ENCODE measurements around the gene P2RY8.

The P2RY8 gene

DNA sequence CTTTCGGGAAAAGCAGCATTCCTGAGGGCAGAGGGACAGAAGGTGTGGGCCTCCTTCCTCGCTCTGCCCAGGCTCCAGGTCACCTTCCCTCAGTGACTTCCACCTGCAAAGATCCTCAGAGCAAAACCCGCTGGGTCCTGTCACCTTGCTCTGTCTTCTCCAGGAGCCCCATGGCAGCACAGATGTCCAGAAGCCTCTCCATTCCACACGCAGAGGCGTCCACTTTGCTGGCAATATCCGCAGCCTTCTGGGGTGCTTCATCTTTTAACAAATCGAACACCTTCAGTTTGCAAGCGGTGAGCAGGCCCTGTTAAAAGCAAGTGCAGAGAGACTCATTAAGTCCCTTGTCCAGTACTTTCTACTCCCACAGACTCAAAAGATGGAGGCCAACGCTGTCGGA, 111.6 kb downstream of the P2RY8 start:
- no peak overlapping the region for H2AFZ ChIP-seq
- H3K27ac ChIP-seq = no peak overlapping the region
- H3K27me3 ChIP-seq (ENCODE audit: control insufficient read depth, insufficient read depth, low read length) = no peaks in the 10 kb centered on the region
- no peak for TF ChIP-seq CTCF (IDR thresholded peaks at IDR 0.05)
- no peaks in the 10 kb centered on the region for H3K36me3 ChIP-seq (ENCODE audit: control insufficient read depth, insufficient read depth, low read length)
- no peak overlapping the region for H3K9ac ChIP-seq
- H3K4me3 ChIP-seq (ENCODE audit: low read depth, low read length) = no peak overlapping the region
- no peaks in the 10 kb centered on the region for H3K4me1 ChIP-seq
- H3K9me3 ChIP-seq (ENCODE audit: control insufficient read depth, low read length) = no peaks in the 10 kb centered on the region
- no peak overlapping the region for H3K4me2 ChIP-seq (ENCODE audit: low read length)
- no peaks in the 10 kb centered on the region for H3K79me2 ChIP-seq

GRCh38 chrX:1424147-1424851, 112.7 kb downstream of the P2RY8 start:
- Histone ChIP-seq H3K27me3 (ENCODE audit: control insufficient read depth, insufficient read depth, low read length) (no peaks in the 10 kb centered on the region), H3K36me3 (ENCODE audit: control insufficient read depth, insufficient read depth, low read length) (no peaks in the 10 kb centered on the region), H3K9me3 (ENCODE audit: control insufficient read depth, low read length) (no peaks in the 10 kb centered on the region), H3K9ac (no peak overlapping the region), H3K4me1 (no peaks in the 10 kb centered on the region), H3K4me2 (ENCODE audit: low read length) (no peak overlapping the region), H2AFZ (no peak overlapping the region), H3K79me2 (no peaks in the 10 kb centered on the region), H3K4me3 (ENCODE audit: low read depth, low read length) (no peak overlapping the region), H3K27ac (no peak overlapping the region)
- no peak for TF ChIP-seq CTCF (IDR thresholded peaks at IDR 0.05)

- Histone ChIP-seq H3K4me2 (ENCODE audit: low read length) (no peak overlapping the region), H3K36me3 (ENCODE audit: control insufficient read depth, insufficient read depth, low read length) (no peaks in the 10 kb centered on the region)
- no peak for TF ChIP-seq CTCF (IDR thresholded peaks at IDR 0.05)
These were observed 113.8 kb downstream of the P2RY8 start for GRCh38 chrX:1423215-1423614.

DNA sequence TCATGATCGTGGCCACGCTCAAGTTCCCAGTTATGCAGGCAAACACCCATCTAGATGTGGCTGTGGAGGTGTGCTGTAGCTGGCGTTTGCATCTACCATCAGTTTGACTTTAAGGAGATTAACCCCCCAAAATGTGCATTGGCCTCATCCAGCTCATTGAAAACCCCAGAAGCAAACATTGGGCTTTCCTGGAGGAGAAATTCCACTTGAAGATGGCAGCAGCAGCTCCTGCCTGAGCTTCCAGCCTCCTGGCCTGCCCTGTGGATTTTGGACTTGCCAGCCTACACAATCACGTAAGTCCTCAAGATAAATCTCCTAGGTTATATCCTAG, 114.9 kb downstream of the P2RY8 start:
- no peak for TF ChIP-seq CTCF (IDR thresholded peaks at IDR 0.05)
- no peaks in the 10 kb centered on the region for H3K36me3 ChIP-seq (ENCODE audit: control insufficient read depth, insufficient read depth, low read length)
- no peak overlapping the region for H3K4me2 ChIP-seq (ENCODE audit: low read length)
- H3K9ac ChIP-seq = no peak overlapping the region
- no peak overlapping the region for H2AFZ ChIP-seq
- H3K27me3 ChIP-seq (ENCODE audit: control insufficient read depth, insufficient read depth, low read length) = no peaks in the 10 kb centered on the region
- H3K9me3 ChIP-seq (ENCODE audit: control insufficient read depth, low read length) = no peaks in the 10 kb centered on the region
- no peak overlapping the region for H3K27ac ChIP-seq
- H3K4me1 ChIP-seq = no peaks in the 10 kb centered on the region
- no peaks in the 10 kb centered on the region for H3K79me2 ChIP-seq
- no peak overlapping the region for H3K4me3 ChIP-seq (ENCODE audit: low read depth, low read length)

More at GRCh38 chrX:1423215-1423614, 113.8 kb downstream of the P2RY8 start:
- no peak overlapping the region for H3K27ac ChIP-seq
- no peak overlapping the region for H2AFZ ChIP-seq
- no peaks in the 10 kb centered on the region for H3K79me2 ChIP-seq
- H3K27me3 ChIP-seq (ENCODE audit: control insufficient read depth, insufficient read depth, low read length) = no peaks in the 10 kb centered on the region
- no peak overlapping the region for H3K9ac ChIP-seq
- H3K4me1 ChIP-seq = no peaks in the 10 kb centered on the region
- H3K4me3 ChIP-seq (ENCODE audit: low read depth, low read length) = no peak overlapping the region
- H3K9me3 ChIP-seq (ENCODE audit: control insufficient read depth, low read length) = no peaks in the 10 kb centered on the region

GRCh38 chrX:1421433-1422134, 115.4 kb downstream of the P2RY8 start:
- Histone ChIP-seq H3K36me3 (ENCODE audit: control insufficient read depth, insufficient read depth, low read length) (no peaks in the 10 kb centered on the region), H3K27ac (no peak overlapping the region), H3K9ac (no peak overlapping the region), H2AFZ (no peak overlapping the region), H3K79me2 (no peaks in the 10 kb centered on the region), H3K9me3 (ENCODE audit: control insufficient read depth, low read length) (no peaks in the 10 kb centered on the region), H3K4me2 (ENCODE audit: low read length) (no peak overlapping the region), H3K27me3 (ENCODE audit: control insufficient read depth, insufficient read depth, low read length) (no peaks in the 10 kb centered on the region), H3K4me1 (no peaks in the 10 kb centered on the region), H3K4me3 (ENCODE audit: low read depth, low read length) (no peak overlapping the region)
- no peak for TF ChIP-seq CTCF (IDR thresholded peaks at IDR 0.05)

Data from parathyroid adenoma (tissue), 2 donors.